H9 (cell line): ENCODE data around the gene GTPBP4. TPM values are rescaled to one million over a fixed set of nuclear protein-coding genes. Genes with fewer than 3 reads are reported as not detected.

Experiments
- DNase-seq: peaks from one replicate; pipeline ENCODE4 v3.0.0-alpha.2; 2017
- H2AFZ ChIP-seq: one replicate; pipeline ENCODE4 v1.6.1; 2013; ENCODE audit warnings: mild to moderate bottlenecking, low read length, control low read depth, moderate library complexity
- H2AK5ac ChIP-seq: 2 replicates; pipeline ENCODE4 v1.6.1; 2013; ENCODE audit warnings: low read length, control low read depth, mixed read lengths; ENCODE audit not compliant: insufficient read length
- H2BK120ac ChIP-seq: one replicate; pipeline ENCODE4 v1.6.1; 2013; ENCODE audit warnings: low read depth, mild to moderate bottlenecking, low read length, control low read depth, inconsistent platforms; ENCODE audit not compliant: poor library complexity, severe bottlenecking
- H2BK12ac ChIP-seq: 2 replicates; pipeline ENCODE4 v1.6.1; 2013; ENCODE audit warnings: low read length, control low read depth, mixed read lengths, low read depth; ENCODE audit not compliant: insufficient read length
- H2BK15ac ChIP-seq: 2 replicates; pipeline ENCODE4 v1.6.1; 2013; ENCODE audit warnings: low read depth, low read length, control low read depth
- H2BK20ac ChIP-seq: one replicate; pipeline ENCODE4 v1.6.1; 2013; ENCODE audit warnings: low read depth, mild to moderate bottlenecking, low read length, control low read depth, inconsistent platforms; ENCODE audit not compliant: poor library complexity, severe bottlenecking
- H2BK5ac ChIP-seq: 2 replicates; pipeline ENCODE4 v1.6.1; 2013; ENCODE audit warnings: low read length, control low read depth, mixed read lengths; ENCODE audit not compliant: insufficient read length
- H3K14ac ChIP-seq: 2 replicates; pipeline ENCODE4 v1.6.1; 2013; ENCODE audit warnings: low read length, control low read depth; ENCODE audit not compliant: insufficient read depth
- H3K18ac ChIP-seq: 2 replicates; pipeline ENCODE4 v1.6.1; 2013; ENCODE audit warnings: low read depth, mild to moderate bottlenecking, mixed read lengths, low read length, control low read depth; ENCODE audit not compliant: insufficient read length
- H3K23ac ChIP-seq: 2 replicates; pipeline ENCODE4 v1.6.1; 2013; ENCODE audit warnings: low read length, control low read depth, mixed read lengths, low read depth; ENCODE audit not compliant: insufficient read length
- H3K23me2 ChIP-seq: 2 replicates; pipeline ENCODE4 v1.6.1; 2013; ENCODE audit warnings: low read depth, mild to moderate bottlenecking, mixed read lengths, low read length, control low read depth; ENCODE audit not compliant: insufficient read length, poor library complexity, severe bottlenecking
- H3K27ac ChIP-seq: 2 replicates; pipeline ENCODE4 v1.5.1; 2013; ENCODE audit warnings: low read length, control low read depth, mixed read lengths, low read depth; ENCODE audit not compliant: insufficient read length
- H3K27me3 ChIP-seq: 2 replicates; pipeline ENCODE4 v1.6.1; 2013; ENCODE audit warnings: low read length, control low read depth, inconsistent platforms; ENCODE audit not compliant: insufficient read depth
- H3K4ac ChIP-seq: 2 replicates; pipeline ENCODE4 v1.6.1; 2013; ENCODE audit warnings: low read depth, mild to moderate bottlenecking, control low read depth, inconsistent platforms, low read length, moderate library complexity
- H3K4me1 ChIP-seq: 2 replicates; pipeline ENCODE4 v1.6.1; 2013; ENCODE audit warnings: low read length, control low read depth, inconsistent platforms; ENCODE audit not compliant: insufficient read depth
- H3K4me2 ChIP-seq: 2 replicates; pipeline ENCODE4 v1.6.1; 2013; ENCODE audit warnings: low read length, control low read depth, mixed read lengths; ENCODE audit not compliant: insufficient read length, insufficient read depth
- H3K56ac ChIP-seq: 2 replicates; pipeline ENCODE4 v1.6.1; 2013; ENCODE audit warnings: low read depth, mild to moderate bottlenecking, mixed read lengths, low read length, control low read depth; ENCODE audit not compliant: insufficient read length
- H3K79me1 ChIP-seq: 2 replicates; pipeline ENCODE4 v1.6.1; 2013; ENCODE audit warnings: low read depth, mild to moderate bottlenecking, moderate library complexity, low read length, control low read depth, inconsistent platforms; ENCODE audit not compliant: insufficient read depth, poor library complexity, severe bottlenecking
- H3K79me2 ChIP-seq: 2 replicates; pipeline ENCODE4 v1.6.1; 2013; ENCODE audit warnings: low read length, control low read depth, inconsistent platforms; ENCODE audit not compliant: insufficient read depth
- H3K9ac ChIP-seq: 2 replicates; pipeline ENCODE4 v1.6.1; 2013; ENCODE audit warnings: low read length, control low read depth, mixed read lengths; ENCODE audit not compliant: insufficient read length; ENCODE audit errors: extremely low read depth
- H3K9me3 ChIP-seq: one replicate; pipeline ENCODE4 v1.6.1; 2013; ENCODE audit warnings: low read depth, low read length, inconsistent platforms; ENCODE audit not compliant: control insufficient read depth
- H3T11ph ChIP-seq: one replicate; pipeline ENCODE4 v1.6.1; 2013; ENCODE audit warnings: mild to moderate bottlenecking, low read length, control low read depth, inconsistent platforms
- H4K20me1 ChIP-seq: one replicate; pipeline ENCODE4 v1.6.1; 2013; ENCODE audit not compliant: control insufficient read depth, insufficient read length, insufficient read depth
- H4K5ac ChIP-seq: 2 replicates; pipeline ENCODE4 v1.6.1; 2013; ENCODE audit warnings: low read depth, mild to moderate bottlenecking, mixed read lengths, low read length, control low read depth; ENCODE audit not compliant: insufficient read length
- H4K8ac ChIP-seq: replicated peaks from 2 replicates; pipeline ENCODE4 v1.6.1; 2013; ENCODE audit warnings: low read length, control low read depth, mixed read lengths, low read depth; ENCODE audit not compliant: insufficient read length
- H4K91ac ChIP-seq: 2 replicates; pipeline ENCODE4 v1.6.1; 2013; ENCODE audit warnings: low read depth, mild to moderate bottlenecking, moderate library complexity, mixed read lengths, low read length, control low read depth; ENCODE audit not compliant: insufficient read length
- H3K27ac Mint-ChIP-seq, 3 experiments: 2 replicates in 2 of 3; 3 replicates in 1 of 3; pipeline ENCODE4 v1.8.0; 2020 to 2021; ENCODE audit warnings: mixed read lengths in 3 of 3, mild to moderate bottlenecking in 1 of 3, moderate library complexity in 1 of 3
- H3K27me3 Mint-ChIP-seq: 2 replicates; pipeline ENCODE4 v1.8.0; 2021; ENCODE audit warnings: low read depth, mild to moderate bottlenecking, moderate library complexity, mixed read lengths
- H3K36me3 Mint-ChIP-seq, 3 experiments: 2 replicates in 2 of 3; 3 replicates in 1 of 3; pipeline ENCODE4 v1.8.0; 2020 to 2021; ENCODE audit warnings: low read depth in 3 of 3, mixed read lengths in 3 of 3; ENCODE audit not compliant: insufficient read depth in 1 of 3
- H3K4me1 Mint-ChIP-seq, 2 experiments: 2 replicates each; pipeline ENCODE4 v1.8.0; 2020; ENCODE audit warnings: mixed read lengths in 2 of 2
- H3K4me3 Mint-ChIP-seq, 2 experiments: 2 replicates in 1 of 2; 3 replicates in 1 of 2; pipeline ENCODE4 v1.8.0; 2020 to 2021; ENCODE audit warnings: mild to moderate bottlenecking in 2 of 2, mixed read lengths in 2 of 2, moderate library complexity in 1 of 2
- H3K9me3 Mint-ChIP-seq, 2 experiments: 2 replicates in 1 of 2; 3 replicates in 1 of 2; pipeline ENCODE4 v1.8.0; 2020; ENCODE audit warnings: mild to moderate bottlenecking in 2 of 2, mixed read lengths in 2 of 2, moderate library complexity in 1 of 2
- WGBS: extraction: QIAGEN DNeasy Blood & Tissue Kit; methylation state at CpG from one replicate; pipeline ENCODE4 v1.1.7; 2013; ENCODE audit warnings: missing lambda C conversion rate, low lambda C conversion rate, mixed read lengths; ENCODE audit not compliant: insufficient read length; ENCODE audit errors: extremely low coverage; 5-methylcytosine and 5-hydroxymethylcytosine counted together
- total RNA-seq: library from RNA; stranded (reverse); gene quantifications from 2 replicates; pipeline ENCODE4 v1.2.1, GENCODE V29; 2021
- TF ChIP-seq, protein P1 (sequence below): fragments of 200-600 bp; sonication (generic); conservative IDR thresholded peaks from 3 replicates; pipeline ENCODE4 v1.8.0; 2021; ENCODE audit warnings: antibody characterized with exemption, mild to moderate bottlenecking

Gene GTPBP4
- total RNA-seq, 1 experiment from 2014 or later: 134 TPM

DNA sequence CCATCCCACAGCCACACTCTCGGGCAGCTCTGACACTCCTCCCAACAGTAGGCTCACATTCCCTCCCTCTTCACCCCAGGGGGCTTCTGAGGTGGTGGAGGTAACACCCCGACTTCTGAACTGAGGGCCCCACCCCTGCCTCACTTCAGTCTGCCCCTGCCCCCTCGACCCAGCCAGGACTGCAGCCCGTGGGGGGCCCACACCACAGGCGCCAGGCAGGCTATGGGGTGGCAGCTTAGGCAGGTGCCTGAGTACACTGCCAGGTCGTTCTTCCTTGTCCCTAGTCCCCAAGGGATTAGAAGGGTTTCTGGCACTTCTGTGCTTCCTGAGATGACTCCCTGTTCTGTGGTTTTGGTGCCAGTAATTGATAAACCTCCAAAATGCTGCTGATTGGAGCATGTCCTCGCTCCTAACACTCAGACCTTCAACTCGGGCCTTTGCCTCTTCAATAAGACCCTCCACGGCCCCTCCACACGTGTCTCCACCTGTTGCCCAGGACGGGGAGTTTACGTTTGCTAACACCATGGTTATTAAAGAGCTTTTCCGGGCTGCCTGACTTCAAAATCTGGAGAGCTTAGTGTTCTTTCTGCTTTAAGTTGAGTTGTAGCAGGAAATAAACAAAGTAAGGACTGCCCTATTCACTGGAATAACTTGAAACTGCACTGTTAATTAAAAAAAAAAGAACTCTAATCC, 33.0 kb upstream of the GTPBP4 start:
- H3K4me1 Mint-ChIP-seq: peaks cover 0 to 5% of the 10 kb centered on the region in 2 experiments; a peak in 1 of 4 replicates
- peak overlapping the region in 2 of 3 experiments; percentile 10 to 32; a peak in 2 of 7 replicates for H3K27ac Mint-ChIP-seq
- peaks cover 24% of the 10 kb centered on the region for H3K27me3 Mint-ChIP-seq
- Histone ChIP-seq H4K8ac (no peak overlapping the region), H2BK20ac (no peak overlapping the region), H3K79me2 (no peaks in the 10 kb centered on the region), H2BK5ac (no peak overlapping the region), H3K18ac (no peak overlapping the region), H2BK12ac (no peak overlapping the region), H3K27me3 (no peaks in the 10 kb centered on the region), H2BK120ac (no peak overlapping the region), H3K9me3 (no peaks in the 10 kb centered on the region), H2AFZ (no peak overlapping the region), H4K20me1 (no peaks in the 10 kb centered on the region), H2BK15ac (no peak overlapping the region), H3K79me1 (no peaks in the 10 kb centered on the region), H2AK5ac (no peak overlapping the region), H3K9ac (no peak overlapping the region), H3K23me2 (no peaks in the 10 kb centered on the region), H3K27ac (no peak overlapping the region), H3K4me2 (no peak overlapping the region), H3K23ac (no peak overlapping the region), H3K14ac (no peak overlapping the region; the same call in 1 of the 2 replicates), H4K91ac (no peak overlapping the region), H3K56ac (no peak overlapping the region), H4K5ac (no peak overlapping the region), H3T11ph (no peak overlapping the region), H3K4me1 (no peaks in the 10 kb centered on the region), H3K4ac (no peak overlapping the region)
- H3K9me3 Mint-ChIP-seq: no peaks in the 10 kb centered on the region; a peak in 1 of 5 replicates
- no peak for DNase-seq
- H3K36me3 Mint-ChIP-seq: no peaks in the 10 kb centered on the region
- no peak overlapping the region for H3K4me3 Mint-ChIP-seq
- WGBS: no CpG with 5 or more reads among the region's 13 CpGs
- TF ChIP-seq, protein P1, sequence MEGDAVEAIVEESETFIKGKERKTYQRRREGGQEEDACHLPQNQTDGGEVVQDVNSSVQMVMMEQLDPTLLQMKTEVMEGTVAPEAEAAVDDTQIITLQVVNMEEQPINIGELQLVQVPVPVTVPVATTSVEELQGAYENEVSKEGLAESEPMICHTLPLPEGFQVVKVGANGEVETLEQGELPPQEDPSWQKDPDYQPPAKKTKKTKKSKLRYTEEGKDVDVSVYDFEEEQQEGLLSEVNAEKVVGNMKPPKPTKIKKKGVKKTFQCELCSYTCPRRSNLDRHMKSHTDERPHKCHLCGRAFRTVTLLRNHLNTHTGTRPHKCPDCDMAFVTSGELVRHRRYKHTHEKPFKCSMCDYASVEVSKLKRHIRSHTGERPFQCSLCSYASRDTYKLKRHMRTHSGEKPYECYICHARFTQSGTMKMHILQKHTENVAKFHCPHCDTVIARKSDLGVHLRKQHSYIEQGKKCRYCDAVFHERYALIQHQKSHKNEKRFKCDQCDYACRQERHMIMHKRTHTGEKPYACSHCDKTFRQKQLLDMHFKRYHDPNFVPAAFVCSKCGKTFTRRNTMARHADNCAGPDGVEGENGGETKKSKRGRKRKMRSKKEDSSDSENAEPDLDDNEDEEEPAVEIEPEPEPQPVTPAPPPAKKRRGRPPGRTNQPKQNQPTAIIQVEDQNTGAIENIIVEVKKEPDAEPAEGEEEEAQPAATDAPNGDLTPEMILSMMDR: no peak
